TTC549 (cell line): ENCODE results near the gene GMEB1.
"Not testable (repeated sequence)": the region's sequence is repeated elsewhere in the genome, so short reads cannot be mapped to it uniquely, and the experiment has no call there.

Experiments
- FAIRE-seq: peaks from 2 replicates; lab custom pipeline; 2012; peaks lifted over from hg19 to GRCh38; lab: Jason Lieb, UNC

GMEB1 gene

GRCh38 chr1:28672971-28673370, 4.4 kb downstream of the GMEB1 start:
- FAIRE-seq = not testable (repeated sequence)

GRCh38 chr1:28675924-28676257, 7.3 kb downstream of the GMEB1 start:
- FAIRE-seq = no peak

- FAIRE-seq = no peak
Measured at GRCh38 chr1:28680151-28680550, 11.6 kb downstream of the GMEB1 start.

GRCh38 chr1:28682840-28683239, 14.3 kb downstream of the GMEB1 start:
- no peak for FAIRE-seq

GRCh38 chr1:28684937-28685336, 16.4 kb downstream of the GMEB1 start:
- no peak for FAIRE-seq

DNA sequence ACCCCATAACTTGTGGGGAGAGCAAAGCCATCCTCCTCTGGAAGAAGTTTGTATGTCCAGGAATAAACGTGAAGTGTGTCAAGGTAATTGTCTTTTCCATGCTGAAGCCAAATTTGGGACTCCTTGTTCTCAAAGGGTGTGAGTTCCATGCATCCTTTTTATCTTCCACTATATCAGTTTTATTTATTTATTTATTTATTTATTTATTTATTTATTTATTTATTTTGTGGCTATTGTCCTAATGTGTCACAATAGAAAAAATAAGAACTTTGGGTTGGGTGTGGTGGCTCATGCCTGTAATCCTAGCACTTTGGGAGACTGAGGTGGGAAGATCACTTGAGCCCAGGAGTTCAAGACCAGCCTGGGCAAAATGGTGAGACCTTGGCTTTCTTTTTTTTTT, 23.0 kb downstream of the GMEB1 start:
- not testable (repeated sequence) for FAIRE-seq

DNA sequence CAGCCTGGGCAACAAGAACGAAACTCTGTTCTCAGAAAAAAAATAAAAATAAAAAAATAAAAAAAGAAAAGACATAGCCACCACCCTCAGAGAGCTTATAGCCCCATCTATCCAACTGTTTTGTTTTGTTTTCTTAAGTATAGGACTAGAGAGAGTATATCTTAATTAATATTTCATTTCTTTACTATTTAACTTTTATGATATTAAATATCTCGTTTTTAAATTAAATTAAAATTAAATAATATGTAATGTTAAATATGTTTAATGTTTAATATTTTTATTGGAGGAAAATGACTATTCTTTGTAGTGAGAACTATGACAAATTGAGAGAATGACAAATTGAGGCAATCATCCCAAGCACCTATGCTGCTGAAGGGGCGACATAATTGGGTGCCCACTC, 35.0 kb downstream of the GMEB1 start:
- no peak for FAIRE-seq

DNA sequence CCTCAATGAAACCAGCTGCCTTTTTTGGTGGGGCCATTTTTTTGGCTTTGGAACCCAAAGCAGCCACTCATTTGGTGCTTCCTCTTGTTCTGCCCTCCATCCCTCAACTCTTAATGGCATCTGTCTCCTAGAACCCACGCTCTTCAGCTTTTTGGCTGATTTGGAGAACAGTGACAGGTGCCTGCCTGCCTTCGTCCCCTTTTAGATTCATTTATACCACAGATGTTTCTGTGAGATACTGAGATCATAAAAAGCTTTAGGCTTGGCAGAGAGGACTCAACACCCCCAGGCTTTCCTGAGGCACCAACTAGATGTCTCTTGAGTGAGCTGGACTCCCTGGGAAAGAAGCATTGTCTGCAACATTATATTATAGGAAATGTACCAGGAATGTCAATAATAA, 47.8 kb downstream of the GMEB1 start:
- FAIRE-seq = no peak

- FAIRE-seq = no peak
Measured at GRCh38 chr1:28718166-28718565, 49.6 kb downstream of the GMEB1 start.

GRCh38 chr1:28718586-28719331, 50.2 kb downstream of the GMEB1 start:
- FAIRE-seq = no peak

GRCh38 chr1:28719332-28719619, 50.7 kb downstream of the GMEB1 start:
- FAIRE-seq = no peak

DNA sequence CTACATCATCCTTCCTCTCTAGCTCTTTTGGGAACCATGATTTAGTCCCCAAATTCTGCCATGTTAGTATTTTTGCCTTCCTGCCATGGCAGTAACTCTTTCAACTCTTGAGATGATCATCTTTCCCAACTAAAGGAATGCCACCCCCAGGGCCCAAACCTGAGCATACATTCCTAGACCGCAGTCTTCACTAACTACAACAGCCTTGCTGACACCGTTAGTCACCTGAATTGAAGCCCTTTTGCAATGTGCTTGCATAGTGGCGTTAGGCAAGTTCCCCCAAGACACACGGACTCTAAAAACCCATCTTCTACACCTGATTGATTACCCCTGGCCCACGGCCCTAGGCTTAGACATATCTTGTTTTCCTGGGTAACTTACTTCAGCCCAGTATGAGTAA, 51.8 kb downstream of the GMEB1 start:
- no peak for FAIRE-seq

DNA sequence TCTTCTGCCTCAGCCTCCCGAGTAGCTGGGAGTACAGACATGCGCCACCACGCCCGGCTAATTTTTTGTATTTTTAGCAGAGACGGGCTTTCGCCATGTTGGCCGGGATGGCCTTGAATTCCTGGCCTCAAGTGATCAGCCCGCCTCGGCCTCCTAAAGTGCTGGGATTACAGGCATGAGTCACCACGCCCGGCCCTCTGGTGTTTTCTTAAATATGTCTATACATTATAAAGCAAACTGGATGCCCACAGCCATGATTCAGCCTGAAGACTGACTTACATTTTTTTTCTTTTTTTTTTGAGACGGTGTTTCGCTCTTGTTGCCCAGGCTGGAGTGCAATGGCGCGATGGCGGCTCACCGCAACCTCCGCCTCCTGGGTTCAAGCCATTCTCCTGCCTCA, 53.3 kb downstream of the GMEB1 start:
- not testable (repeated sequence) for FAIRE-seq

GRCh38 chr1:28725365-28725764, 56.8 kb downstream of the GMEB1 start:
- not testable (repeated sequence) for FAIRE-seq

DNA sequence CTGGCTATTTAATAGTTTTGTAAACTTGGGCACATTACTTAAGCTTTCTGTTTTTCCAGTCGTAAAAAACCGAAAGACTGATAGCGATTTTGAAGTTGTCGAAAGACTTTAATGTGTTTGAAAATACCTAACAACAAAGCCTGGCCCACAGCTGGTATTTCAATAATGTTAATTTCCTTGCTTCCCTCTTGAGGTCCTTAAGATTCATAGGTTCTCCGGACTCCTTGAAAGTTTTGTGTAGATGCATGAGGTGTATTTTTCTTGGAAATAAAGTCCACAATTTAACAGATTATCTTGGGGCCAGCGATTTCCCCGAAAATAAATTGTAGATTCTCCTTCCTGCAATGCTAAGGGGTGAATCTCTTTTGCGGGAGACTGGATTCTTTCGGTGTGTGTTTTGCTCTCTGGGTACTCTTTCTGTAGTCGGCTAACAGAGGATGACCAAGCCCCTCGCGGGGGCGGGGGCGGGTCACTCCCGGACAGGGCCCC, 67.4 kb downstream of the GMEB1 start:
- FAIRE-seq = no peak

- no peak for FAIRE-seq
Measured at GRCh38 chr1:28736450-28737306, 68.1 kb downstream of the GMEB1 start, which contains the start of gene YTHDF2. YTHDF2 (plus strand) TSS chr1:28736940; CDS start chr1:28737121, 181 bp downstream.

DNA sequence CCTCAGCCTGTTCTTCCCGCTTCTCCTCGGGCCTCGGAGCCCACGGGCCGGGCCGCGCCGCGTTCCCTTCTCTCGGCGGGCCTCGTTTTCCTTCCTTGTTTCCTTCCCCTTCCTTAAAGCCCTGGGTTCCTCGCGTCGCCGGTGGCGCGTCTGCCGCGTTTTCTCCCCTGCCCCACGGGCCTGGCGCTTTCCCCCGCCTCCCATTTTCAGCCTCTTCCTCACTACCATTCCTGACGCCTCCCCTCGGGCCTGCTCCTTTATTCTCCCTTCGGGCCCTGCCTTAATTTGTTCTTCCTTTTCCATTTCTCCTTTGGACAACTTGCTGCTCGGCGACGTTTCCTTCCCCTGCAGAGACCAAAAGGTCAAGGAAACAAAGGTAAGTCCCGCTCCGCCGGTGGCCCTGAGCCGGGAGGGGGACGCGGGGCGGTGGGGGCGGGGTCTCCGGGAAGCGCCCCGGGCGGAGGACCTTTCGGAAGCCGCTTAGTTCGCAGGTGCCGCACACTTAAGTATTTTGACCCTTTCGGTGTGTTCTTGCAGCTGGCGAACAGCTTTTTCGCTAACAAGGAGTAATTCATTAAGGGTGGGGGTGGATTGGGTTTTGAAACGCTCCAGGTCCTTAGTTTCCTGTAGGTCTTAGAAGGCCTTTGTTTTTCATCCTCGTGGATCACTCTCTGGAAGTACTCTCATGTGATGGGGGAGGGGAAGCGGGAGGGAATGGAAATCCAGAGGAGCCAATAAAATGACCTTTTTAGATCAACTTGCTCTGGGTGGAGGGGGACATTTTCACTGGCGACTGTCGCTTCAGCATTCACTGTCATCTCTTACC, 68.9 kb downstream of the GMEB1 start:
- no peak for FAIRE-seq

GRCh38 chr1:28740118-28740517, 71.5 kb downstream of the GMEB1 start:
- no peak for FAIRE-seq

DNA sequence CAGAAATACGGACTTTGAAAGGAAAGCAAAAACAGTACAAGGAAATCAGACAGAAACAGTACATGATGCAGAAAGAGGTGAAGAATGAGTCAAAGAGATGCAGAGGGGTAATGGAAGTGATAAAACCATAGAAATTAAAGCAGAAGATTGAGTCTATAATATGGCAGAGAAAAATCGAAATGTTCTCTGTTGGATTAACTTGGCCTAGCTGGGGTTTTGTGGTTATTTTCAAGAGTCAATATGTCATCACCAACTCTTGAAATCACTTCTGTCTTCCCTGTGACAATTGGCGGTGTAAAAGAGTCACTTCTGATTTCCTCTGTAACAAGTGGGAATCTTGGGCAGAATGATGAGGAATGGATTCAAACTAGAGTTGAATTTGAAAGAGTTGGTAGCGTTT, 75.6 kb downstream of the GMEB1 start:
- FAIRE-seq = no peak

- no peak for FAIRE-seq
Measured at GRCh38 chr1:28745653-28746173, 77.1 kb downstream of the GMEB1 start.

GRCh38 chr1:28750330-28750729, 81.7 kb downstream of the GMEB1 start:
- no peak for FAIRE-seq

- FAIRE-seq = not testable (repeated sequence)
Measured at GRCh38 chr1:28750771-28751294, 82.2 kb downstream of the GMEB1 start.
